Measurements from ENCODE around the gene EMC9.

DNA sequence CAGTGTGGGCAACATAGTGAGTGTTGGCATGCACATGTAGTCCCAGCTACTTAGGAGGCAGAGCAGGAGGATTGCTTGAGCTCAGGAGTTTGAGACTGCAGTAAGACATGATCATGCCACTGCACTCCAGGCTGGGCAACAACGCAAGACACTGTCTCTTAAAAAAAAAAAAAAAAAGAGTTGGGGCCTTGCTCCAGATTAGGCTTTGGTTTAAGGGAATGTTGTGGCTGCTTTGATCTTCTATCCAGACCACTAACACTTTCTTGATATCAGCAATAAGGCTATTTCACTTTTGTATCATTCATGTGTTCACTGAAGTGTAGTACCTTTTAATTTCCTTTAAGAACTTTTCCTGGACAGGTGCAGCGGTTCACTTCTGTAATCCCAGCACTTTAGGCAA is 13.7 kb downstream of the EMC9 start:
- TF ChIP-seq, protein P1, sequence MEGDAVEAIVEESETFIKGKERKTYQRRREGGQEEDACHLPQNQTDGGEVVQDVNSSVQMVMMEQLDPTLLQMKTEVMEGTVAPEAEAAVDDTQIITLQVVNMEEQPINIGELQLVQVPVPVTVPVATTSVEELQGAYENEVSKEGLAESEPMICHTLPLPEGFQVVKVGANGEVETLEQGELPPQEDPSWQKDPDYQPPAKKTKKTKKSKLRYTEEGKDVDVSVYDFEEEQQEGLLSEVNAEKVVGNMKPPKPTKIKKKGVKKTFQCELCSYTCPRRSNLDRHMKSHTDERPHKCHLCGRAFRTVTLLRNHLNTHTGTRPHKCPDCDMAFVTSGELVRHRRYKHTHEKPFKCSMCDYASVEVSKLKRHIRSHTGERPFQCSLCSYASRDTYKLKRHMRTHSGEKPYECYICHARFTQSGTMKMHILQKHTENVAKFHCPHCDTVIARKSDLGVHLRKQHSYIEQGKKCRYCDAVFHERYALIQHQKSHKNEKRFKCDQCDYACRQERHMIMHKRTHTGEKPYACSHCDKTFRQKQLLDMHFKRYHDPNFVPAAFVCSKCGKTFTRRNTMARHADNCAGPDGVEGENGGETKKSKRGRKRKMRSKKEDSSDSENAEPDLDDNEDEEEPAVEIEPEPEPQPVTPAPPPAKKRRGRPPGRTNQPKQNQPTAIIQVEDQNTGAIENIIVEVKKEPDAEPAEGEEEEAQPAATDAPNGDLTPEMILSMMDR (IDR thresholded peaks at IDR 0.05) = no peak
- TF ChIP-seq POLR2A (IDR thresholded peaks at IDR 0.05) = no peak
- TF ChIP-seq EP300 (IDR thresholded peaks at IDR 0.05) = no peak
